ENCODE measurements around the gene ZFYVE9. TPM values are rescaled to one million over a fixed set of nuclear protein-coding genes. Genes with fewer than 3 reads are reported as not detected.
"Not testable (repeated sequence)": the region's sequence is repeated elsewhere in the genome, so short reads cannot be mapped to it uniquely, and the experiment has no call there.

ZFYVE9 gene
- 17.0 and 18.2 TPM in 2 replicates for total RNA-seq
- polyA plus RNA-seq (2012) = 11.4 TPM

GRCh38 chr1:52141513-52142219 lies at the start of gene ZFYVE9:
ZFYVE9 (plus strand) TSS chr1:52142089; CDS start chr1:52233207, 91,118 bp downstream.
- peak; percentile 83 for DNase-seq (ENCODE audit: low read depth)

- DNase-seq (ENCODE audit: low read depth) = not testable (repeated sequence)
These were observed 47.6 kb upstream of the ZFYVE9 start for GRCh38 chr1:52094300-52094699.

- DNase-seq (ENCODE audit: low read depth) = no peak
These were observed 45.7 kb upstream of the ZFYVE9 start for GRCh38 chr1:52096216-52096615.

GRCh38 chr1:52098139-52098871 lies 43.6 kb upstream of the ZFYVE9 start:
- no peak for DNase-seq (ENCODE audit: low read depth)

GRCh38 chr1:52102336-52103013 lies 39.4 kb upstream of the ZFYVE9 start:
- DNase-seq (ENCODE audit: low read depth) = no peak

- no peak for DNase-seq (ENCODE audit: low read depth)
These were observed 30.4 kb upstream of the ZFYVE9 start for GRCh38 chr1:52111492-52111891.

- DNase-seq (ENCODE audit: low read depth) = no peak
These were observed 29.4 kb upstream of the ZFYVE9 start for GRCh38 chr1:52112489-52112888.

- DNase-seq (ENCODE audit: low read depth) = no peak
These were observed 22.4 kb upstream of the ZFYVE9 start for GRCh38 chr1:52119301-52120079.

GRCh38 chr1:52122384-52122783 lies 19.5 kb upstream of the ZFYVE9 start:
- DNase-seq (ENCODE audit: low read depth) = no peak

GRCh38 chr1:52123622-52124021 lies 18.3 kb upstream of the ZFYVE9 start:
- DNase-seq (ENCODE audit: low read depth) = no peak

- no peak for DNase-seq (ENCODE audit: low read depth)
These were observed 16.0 kb upstream of the ZFYVE9 start for GRCh38 chr1:52125736-52126359.

GRCh38 chr1:52127181-52128180 lies 14.4 kb upstream of the ZFYVE9 start:
- peak; percentile 70 for DNase-seq (ENCODE audit: low read depth)

- peak; percentile 64 for DNase-seq (ENCODE audit: low read depth)
These were observed 1.9 kb upstream of the ZFYVE9 start for GRCh38 chr1:52139817-52140540.

GRCh38 chr1:52140633-52141512 lies 1.0 kb upstream of the ZFYVE9 start:
- DNase-seq (ENCODE audit: low read depth) = peak; percentile 9

- peak; percentile 69 for DNase-seq (ENCODE audit: low read depth)
These were observed 613 bp downstream of the ZFYVE9 start for GRCh38 chr1:52142220-52143183.

- DNase-seq (ENCODE audit: low read depth) = no peak
These were observed 3.2 kb downstream of the ZFYVE9 start for GRCh38 chr1:52145137-52145536.

GRCh38 chr1:52150445-52150844 lies 8.6 kb downstream of the ZFYVE9 start:
- not testable (repeated sequence) for DNase-seq (ENCODE audit: low read depth)

Data from myocyte (in vitro differentiated cells).